HG03439 (cell line): ENCODE data around the gene TM9SF1.

Source experiments
- ATAC-seq: cut with Tn5 transposase; IDR thresholded peaks from one replicate; pipeline ENCODE4 v1.9.1; 2021; ENCODE audit warnings: mild to moderate bottlenecking, moderate library complexity; ENCODE audit not compliant: unreplicated experiment

Gene TM9SF1

GRCh38 chr14:24195186-24196070 lies at the start of gene TM9SF1:
TSS of gene TM9SF1 (minus strand) at chr14:24195441. CDS start at chr14:24195019, 422 bp downstream.
- peak; percentile 82 for ATAC-seq

- ATAC-seq, result no peak
These were observed 48.1 kb upstream of the TM9SF1 start for GRCh38 chr14:24243336-24243836.

- ATAC-seq, result peak; percentile 77
These were observed 46.7 kb upstream of the TM9SF1 start for GRCh38 chr14:24241829-24242443.

- no peak for ATAC-seq
These were observed 45.1 kb upstream of the TM9SF1 start for GRCh38 chr14:24240110-24240918.

GRCh38 chr14:24238527-24239037 lies 43.3 kb upstream of the TM9SF1 start:
- ATAC-seq, result no peak

- no peak for ATAC-seq
These were observed 42.9 kb upstream of the TM9SF1 start for GRCh38 chr14:24238123-24238522.

GRCh38 chr14:24237463-24237955 lies 42.3 kb upstream of the TM9SF1 start:
- ATAC-seq, result no peak

- no peak for ATAC-seq
These were observed 41.6 kb upstream of the TM9SF1 start for GRCh38 chr14:24236689-24237462.

GRCh38 chr14:24235804-24236688 lies 40.8 kb upstream of the TM9SF1 start:
- no peak for ATAC-seq

- ATAC-seq, result no peak
These were observed 39.1 kb upstream of the TM9SF1 start for GRCh38 chr14:24234095-24235005.

GRCh38 chr14:24233538-24233866 lies 38.3 kb upstream of the TM9SF1 start:
- no peak for ATAC-seq

GRCh38 chr14:24232645-24233537 lies 37.6 kb upstream of the TM9SF1 start, which contains the start of gene GMPR2:
TSS of gene GMPR2 (plus strand) at chr14:24232929. CDS start at chr14:24233254, 325 bp downstream.
- ATAC-seq, result peak; percentile 47

GRCh38 chr14:24232121-24232644 lies 36.9 kb upstream of the TM9SF1 start, which contains the start of gene NEDD8:
TSS of gene NEDD8 (minus strand) at chr14:24232367. CDS start at chr14:24232267, 100 bp downstream.
- peak; percentile 67 for ATAC-seq

- ATAC-seq, result peak; percentile 16
These were observed 36.3 kb upstream of the TM9SF1 start for GRCh38 chr14:24231263-24232120.

- no peak for ATAC-seq
These were observed 33.7 kb upstream of the TM9SF1 start for GRCh38 chr14:24228902-24229301.

- ATAC-seq, result no peak
These were observed 31.2 kb upstream of the TM9SF1 start for GRCh38 chr14:24226473-24226872.
